Naive B cell (primary cell): ENCODE data around the gene PEAK1. TPM values are rescaled to one million over a fixed set of nuclear protein-coding genes. Genes with fewer than 3 reads are reported as not detected.

ENCODE experiments used
- ATAC-seq, 2 donors: fragments of 150-1000 bp; cut with Tn5 transposase; 2 replicates each; pipeline ENCODE4 v1.10.0; 2021; ENCODE audit warnings: low read depth in 2 of 2, mild to moderate bottlenecking in 2 of 2, moderate library complexity in 2 of 2
- DNase-seq: peaks from one replicate; pipeline ENCODE4 v3.0.0; 2022
- H3K27ac Mint-ChIP-seq, 6 donors: one replicate each; pipeline ENCODE4 v1.8.0; 2020 to 2022; ENCODE audit warnings: mild to moderate bottlenecking in 6 of 6, mixed read lengths in 6 of 6, moderate library complexity in 5 of 6, inconsistent platforms in 2 of 6
- H3K27me3 Mint-ChIP-seq, 3 donors: one replicate each; pipeline ENCODE4 v1.8.0; 2021 to 2022; ENCODE audit warnings: mixed read lengths in 3 of 3, mild to moderate bottlenecking in 1 of 3
- H3K36me3 Mint-ChIP-seq, 2 donors: one replicate each; pipeline ENCODE4 v1.8.0; 2020 to 2022; ENCODE audit warnings: mixed read lengths in 2 of 2, inconsistent platforms in 1 of 2, mild to moderate bottlenecking in 1 of 2
- H3K4me1 Mint-ChIP-seq, 3 donors: one replicate each; pipeline ENCODE4 v1.8.0; 2020 to 2022; ENCODE audit warnings: mixed read lengths in 3 of 3, inconsistent platforms in 1 of 3, mild to moderate bottlenecking in 1 of 3, moderate library complexity in 1 of 3
- H3K4me3 Mint-ChIP-seq, 8 donors: one replicate each; pipeline ENCODE4 v1.8.0; 2020 to 2022; ENCODE audit warnings: mild to moderate bottlenecking in 8 of 8, mixed read lengths in 8 of 8, moderate library complexity in 8 of 8, inconsistent platforms in 2 of 8
- H3K9me3 Mint-ChIP-seq, 7 donors: one replicate each; pipeline ENCODE4 v1.8.0; 2020 to 2022; ENCODE audit warnings: mixed read lengths in 7 of 7, mild to moderate bottlenecking in 5 of 7, inconsistent platforms in 2 of 7, moderate library complexity in 1 of 7
- polyA plus RNA-seq, 6 donors: library from polyadenylated mRNA; unstranded; fragments of 300-500 nt; fragmentation: Illumina TruSeq; gene quantifications; one replicate each; pipeline ENCODE4 v1.2.3, GENCODE V29; 2021; ENCODE audit warnings: low read depth in 6 of 6

Gene PEAK1
- polyA plus RNA-seq, 6 donors from 2014 or later = 3.4 to 6.2 (median 4.2) TPM; not detected in 1

- peak overlapping the region in 4 of 6 donors; percentile 47 to 77 (median 61) for H3K27ac Mint-ChIP-seq
- H3K9me3 Mint-ChIP-seq = no peaks in the 10 kb centered on the region
- peak overlapping the region in 3 of 8 donors; percentile 1 to 38 (median 27) for H3K4me3 Mint-ChIP-seq
- ATAC-seq (no peak), DNase-seq (no peak)
- no peaks in the 10 kb centered on the region for H3K27me3 Mint-ChIP-seq
- peaks cover 43 to 64% (median 63%) of the 10 kb centered on the region in 3 donors for H3K4me1 Mint-ChIP-seq
- H3K36me3 Mint-ChIP-seq = peaks cover 0 to 11% of the 10 kb centered on the region in 2 donors
Measured at GRCh38 chr15:77123854-77124253, 296.1 kb downstream of the PEAK1 start.

GRCh38 chr15:77122576-77122975 is 297.3 kb downstream of the PEAK1 start:
- Mint-ChIP-seq H3K4me1 (peaks cover 46 to 63% (median 60%) of the 10 kb centered on the region in 3 donors), H3K9me3 (no peaks in the 10 kb centered on the region), H3K27me3 (no peaks in the 10 kb centered on the region), H3K27ac (peak overlapping the region in 3 of 6 donors; percentile 11 to 76 (median 36)), H3K4me3 (peak overlapping the region in 2 of 8 donors; percentile 9 to 46), H3K36me3 (peaks cover 0 to 8% of the 10 kb centered on the region in 2 donors)
- DNase-seq = no peak
- ATAC-seq = no peak

- H3K36me3 Mint-ChIP-seq = no peaks in the 10 kb centered on the region
- H3K27me3 Mint-ChIP-seq = no peaks in the 10 kb centered on the region
- H3K27ac Mint-ChIP-seq = peak overlapping the region in 2 of 6 donors; percentile 28 to 71
- DNase-seq (no peak), ATAC-seq (no peak)
- peaks cover 39 to 56% (median 50%) of the 10 kb centered on the region in 3 donors for H3K4me1 Mint-ChIP-seq
- H3K4me3 Mint-ChIP-seq = no peak overlapping the region
- H3K9me3 Mint-ChIP-seq = no peaks in the 10 kb centered on the region
Measured at GRCh38 chr15:77121599-77121998, 298.3 kb downstream of the PEAK1 start.

- no peaks in the 10 kb centered on the region for H3K27me3 Mint-ChIP-seq
- H3K36me3 Mint-ChIP-seq = no peaks in the 10 kb centered on the region
- no peaks in the 10 kb centered on the region for H3K9me3 Mint-ChIP-seq
- DNase-seq = no peak
- no peak for ATAC-seq
- H3K4me3 Mint-ChIP-seq = no peak overlapping the region
- peak overlapping the region in 4 of 6 donors; percentile 5 to 45 (median 22) for H3K27ac Mint-ChIP-seq
- H3K4me1 Mint-ChIP-seq = peaks cover 39 to 53% (median 50%) of the 10 kb centered on the region in 3 donors
Measured at GRCh38 chr15:77120576-77120975, 299.3 kb downstream of the PEAK1 start.

GRCh38 chr15:77119446-77119845 is 300.5 kb downstream of the PEAK1 start:
- H3K36me3 Mint-ChIP-seq = peaks cover 3 to 7% of the 10 kb centered on the region in 2 donors
- DNase-seq = no peak
- ATAC-seq = no peak
- no peaks in the 10 kb centered on the region for H3K9me3 Mint-ChIP-seq
- no peak overlapping the region for H3K4me3 Mint-ChIP-seq
- H3K27ac Mint-ChIP-seq = no peak overlapping the region
- peaks cover 36 to 50% (median 43%) of the 10 kb centered on the region in 3 donors for H3K4me1 Mint-ChIP-seq
- H3K27me3 Mint-ChIP-seq = no peaks in the 10 kb centered on the region

GRCh38 chr15:77118882-77119321 is 301.0 kb downstream of the PEAK1 start:
- H3K4me3 Mint-ChIP-seq = no peak overlapping the region
- no peaks in the 10 kb centered on the region for H3K9me3 Mint-ChIP-seq
- ATAC-seq = peak; percentile 46 to 74
- peaks cover 8 to 13% of the 10 kb centered on the region in 2 donors for H3K36me3 Mint-ChIP-seq
- peak; percentile 51 for DNase-seq
- no peak overlapping the region for H3K27ac Mint-ChIP-seq
- H3K27me3 Mint-ChIP-seq = no peaks in the 10 kb centered on the region
- peaks cover 31 to 45% (median 38%) of the 10 kb centered on the region in 3 donors for H3K4me1 Mint-ChIP-seq

- no peaks in the 10 kb centered on the region for H3K27me3 Mint-ChIP-seq
- peaks cover 15 to 23% of the 10 kb centered on the region in 2 donors for H3K36me3 Mint-ChIP-seq
- H3K4me3 Mint-ChIP-seq = no peak overlapping the region
- peak overlapping the region in 1 of 6 donors; percentile 49 for H3K27ac Mint-ChIP-seq
- H3K9me3 Mint-ChIP-seq = no peaks in the 10 kb centered on the region
- no peak for ATAC-seq
- H3K4me1 Mint-ChIP-seq = peaks cover 10 to 21% (median 20%) of the 10 kb centered on the region in 3 donors
- DNase-seq = no peak
Measured at GRCh38 chr15:77115179-77115578, 304.7 kb downstream of the PEAK1 start.

GRCh38 chr15:77112838-77113504 is 306.9 kb downstream of the PEAK1 start:
- no peak overlapping the region for H3K4me3 Mint-ChIP-seq
- no peaks in the 10 kb centered on the region for H3K27me3 Mint-ChIP-seq
- peaks cover 15 to 23% of the 10 kb centered on the region in 2 donors for H3K36me3 Mint-ChIP-seq
- ATAC-seq (no peak), DNase-seq (no peak)
- H3K27ac Mint-ChIP-seq = peak overlapping the region in 2 of 6 donors; percentile 13 to 74
- no peaks in the 10 kb centered on the region for H3K9me3 Mint-ChIP-seq
- peaks cover 0 to 16% (median 9%) of the 10 kb centered on the region in 3 donors for H3K4me1 Mint-ChIP-seq

GRCh38 chr15:77111789-77112188 is 308.1 kb downstream of the PEAK1 start:
- H3K27ac Mint-ChIP-seq = peak overlapping the region in 1 of 6 donors; percentile 61
- DNase-seq (no peak), ATAC-seq (no peak)
- H3K4me3 Mint-ChIP-seq = no peak overlapping the region
- H3K9me3 Mint-ChIP-seq = no peaks in the 10 kb centered on the region
- H3K4me1 Mint-ChIP-seq = peaks cover 6 to 27% (median 15%) of the 10 kb centered on the region in 3 donors
- H3K36me3 Mint-ChIP-seq = peaks cover 15 to 23% of the 10 kb centered on the region in 2 donors
- H3K27me3 Mint-ChIP-seq = no peaks in the 10 kb centered on the region

GRCh38 chr15:77107531-77108355 is 312.2 kb downstream of the PEAK1 start:
- Mint-ChIP-seq H3K27ac (peak overlapping the region in 3 of 6 donors; percentile 3 to 37 (median 29)), H3K4me3 (peak overlapping the region in 2 of 8 donors; percentile 30 to 73), H3K27me3 (no peaks in the 10 kb centered on the region), H3K36me3 (peaks cover 0 to 4% of the 10 kb centered on the region in 2 donors), H3K4me1 (peaks cover 6 to 17% (median 7%) of the 10 kb centered on the region in 3 donors), H3K9me3 (no peaks in the 10 kb centered on the region)
- ATAC-seq = peak; percentile 54 to 56
- DNase-seq = no peak

- Mint-ChIP-seq H3K4me1 (peaks cover 6 to 14% (median 7%) of the 10 kb centered on the region in 3 donors), H3K27ac (no peak overlapping the region), H3K27me3 (no peaks in the 10 kb centered on the region), H3K9me3 (no peaks in the 10 kb centered on the region), H3K36me3 (no peaks in the 10 kb centered on the region), H3K4me3 (peak overlapping the region in 1 of 8 donors; percentile 39)
- ATAC-seq (no peak), DNase-seq (no peak)
Measured at GRCh38 chr15:77107068-77107467, 312.8 kb downstream of the PEAK1 start.

- DNase-seq = no peak
- Mint-ChIP-seq H3K4me1 (peaks cover 20 to 26% (median 21%) of the 10 kb centered on the region in 3 donors), H3K27me3 (no peaks in the 10 kb centered on the region), H3K4me3 (no peak overlapping the region), H3K36me3 (no peaks in the 10 kb centered on the region), H3K9me3 (no peaks in the 10 kb centered on the region), H3K27ac (peak overlapping the region in 2 of 6 donors; percentile 11 to 26)
- ATAC-seq = no peak
Measured at GRCh38 chr15:77104155-77104554, 315.7 kb downstream of the PEAK1 start.

GRCh38 chr15:77099741-77100463 is 320.0 kb downstream of the PEAK1 start:
- peak; percentile 67 to 78 for ATAC-seq
- no peaks in the 10 kb centered on the region for H3K9me3 Mint-ChIP-seq

More at GRCh38 chr15:77099741-77100463, 320.0 kb downstream of the PEAK1 start:
- DNase-seq = no peak
- H3K36me3 Mint-ChIP-seq = no peaks in the 10 kb centered on the region
- peaks cover 0 to 5% (median 0%) of the 10 kb centered on the region in 3 donors for H3K27me3 Mint-ChIP-seq
- H3K27ac Mint-ChIP-seq = peak overlapping the region in 4 of 6 donors; percentile 41 to 82 (median 64)
- peaks cover 11 to 16% (median 13%) of the 10 kb centered on the region in 3 donors for H3K4me1 Mint-ChIP-seq
- H3K4me3 Mint-ChIP-seq = peak overlapping the region in 3 of 8 donors; percentile 22 to 45 (median 44)
